ENCODE results near the gene CIAPIN1.
A peak's percentile ranks its signal among the peaks of the same experiment; 100 is the strongest.

CIAPIN1 gene

DNA sequence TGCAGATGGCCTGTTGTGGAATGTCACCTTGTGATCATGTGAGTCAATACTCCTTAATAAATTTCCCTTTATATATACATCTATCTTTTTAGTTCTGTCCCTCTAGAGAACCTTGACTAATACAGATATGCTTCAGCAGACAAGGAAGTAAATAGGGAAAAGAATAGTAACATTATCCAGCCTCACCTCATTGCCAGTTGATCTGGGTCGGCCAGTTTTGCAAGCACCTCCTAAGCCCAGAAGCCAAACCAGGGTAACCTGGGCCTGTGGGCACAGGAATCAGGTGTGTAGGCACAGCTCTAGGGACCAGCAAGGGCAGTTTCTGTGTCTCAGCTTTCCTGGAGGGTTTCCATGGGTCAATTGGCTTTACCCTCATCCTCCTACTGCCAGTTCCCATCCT lies 54.5 kb downstream of the CIAPIN1 start:
- no peak for TF ChIP-seq GATA1 (IDR thresholded peaks at IDR 0.05; ENCODE audit: low read depth, low read length)
- no peak for DNase-seq

DNA sequence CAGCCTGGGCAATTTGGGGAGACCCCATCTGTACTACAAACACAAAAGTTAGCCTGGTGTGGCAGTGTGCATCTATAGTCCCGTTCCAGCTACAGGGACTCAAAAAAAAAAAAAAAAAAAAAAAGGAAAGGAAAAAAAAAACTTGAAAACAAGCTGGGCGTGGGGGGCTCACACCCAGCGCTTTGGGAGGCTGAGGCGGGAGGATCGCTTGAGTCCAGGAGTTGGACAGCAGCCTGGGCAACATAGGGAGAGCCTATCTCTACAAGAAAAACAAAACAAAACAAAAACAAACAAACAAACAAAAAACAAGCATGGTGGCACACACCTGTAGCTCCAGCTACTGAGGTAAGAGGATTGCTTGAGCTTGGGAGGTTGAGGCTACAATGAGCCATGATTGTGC lies 55.5 kb downstream of the CIAPIN1 start:
- TF ChIP-seq GATA1 (IDR thresholded peaks at IDR 0.05; ENCODE audit: low read depth, low read length) (no peak), POLR2A (IDR thresholded peaks at IDR 0.05; ENCODE audit: low read length) (no peak)

DNA sequence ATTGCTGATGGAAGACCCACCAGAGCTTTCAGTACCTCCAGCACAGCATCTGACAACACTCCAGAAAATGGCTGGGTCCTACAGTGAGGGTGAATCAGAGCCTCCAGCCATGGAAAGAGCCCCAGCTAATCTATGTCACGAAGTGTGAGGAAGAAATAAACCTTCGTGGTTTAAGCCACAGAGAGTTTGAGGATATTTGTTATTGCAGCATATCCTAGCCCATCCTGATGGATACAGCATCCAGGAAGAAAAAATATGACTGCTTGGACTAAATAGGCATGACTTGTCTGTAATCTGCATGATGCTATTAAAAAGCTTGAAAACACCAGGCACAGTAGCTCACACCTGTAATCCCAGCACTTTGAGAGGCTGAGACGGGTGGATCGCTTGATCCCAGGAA lies 55.9 kb downstream of the CIAPIN1 start:
- TF ChIP-seq GATA1 (IDR thresholded peaks at IDR 0.05; ENCODE audit: low read depth, low read length) (no peak), POLR2A (IDR thresholded peaks at IDR 0.05; ENCODE audit: low read length) (no peak)
- DNase-seq = no peak

More for the DNA sequence above, 55.5 kb downstream of the CIAPIN1 start:
- no peak for DNase-seq

DNA sequence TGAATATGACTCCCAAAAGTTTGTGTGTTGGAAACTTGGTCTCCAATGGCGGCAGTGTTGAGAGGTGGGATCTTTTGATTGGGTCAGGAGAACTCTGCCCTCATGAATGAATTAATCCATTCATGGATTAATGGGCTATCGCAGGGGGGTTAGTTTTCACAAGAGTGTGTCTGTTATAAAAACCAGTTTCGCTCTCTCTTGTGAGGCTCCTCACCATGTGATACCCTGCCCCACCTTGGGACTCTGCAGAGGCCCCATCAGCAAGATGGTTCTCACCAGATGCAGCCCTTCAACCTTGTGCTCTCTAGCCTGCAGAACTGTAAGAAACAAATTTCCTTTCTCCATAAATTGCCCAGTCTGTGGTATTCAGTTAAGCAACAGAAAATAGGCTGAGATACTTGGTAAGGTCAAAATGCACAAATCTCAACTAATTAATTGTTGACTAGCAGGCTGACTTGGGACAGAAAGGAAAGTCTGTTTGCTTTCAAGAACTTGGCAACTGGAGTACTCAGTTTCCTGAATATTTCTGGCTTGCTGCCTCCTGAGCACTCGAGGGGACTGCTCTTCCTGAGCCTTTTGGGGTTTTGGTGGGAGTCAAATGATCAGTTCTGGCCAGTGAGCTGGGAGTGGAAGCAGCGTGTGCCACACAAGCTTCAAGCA lies 56.4 kb downstream of the CIAPIN1 start:
- no peak for DNase-seq
- TF ChIP-seq POLR2A (IDR thresholded peaks at IDR 0.05; ENCODE audit: low read length) (no peak), GATA1 (IDR thresholded peaks at IDR 0.05; ENCODE audit: low read depth, low read length) (no peak)

DNA sequence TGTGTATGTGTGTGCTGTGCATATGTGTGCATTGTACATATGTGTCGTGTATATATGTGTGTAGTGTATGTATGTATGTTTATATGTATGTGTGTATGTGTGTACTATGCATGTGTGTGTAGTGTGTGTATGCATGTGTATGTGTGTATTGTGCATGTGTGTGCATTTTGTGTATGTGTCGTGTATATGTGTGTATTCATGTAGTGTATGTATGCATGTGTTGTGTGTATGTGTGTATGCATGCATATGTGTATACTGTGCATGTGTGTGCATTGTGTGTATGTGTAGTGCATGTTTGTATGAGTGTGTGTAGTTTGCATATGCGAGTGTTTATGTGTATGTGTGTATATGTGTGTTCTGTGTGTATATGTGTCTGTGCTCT lies 58.1 kb downstream of the CIAPIN1 start:
- TF ChIP-seq GATA1 (IDR thresholded peaks at IDR 0.05; ENCODE audit: low read depth, low read length) (no peak), POLR2A (IDR thresholded peaks at IDR 0.05; ENCODE audit: low read length) (no peak)
- no peak for DNase-seq

DNA sequence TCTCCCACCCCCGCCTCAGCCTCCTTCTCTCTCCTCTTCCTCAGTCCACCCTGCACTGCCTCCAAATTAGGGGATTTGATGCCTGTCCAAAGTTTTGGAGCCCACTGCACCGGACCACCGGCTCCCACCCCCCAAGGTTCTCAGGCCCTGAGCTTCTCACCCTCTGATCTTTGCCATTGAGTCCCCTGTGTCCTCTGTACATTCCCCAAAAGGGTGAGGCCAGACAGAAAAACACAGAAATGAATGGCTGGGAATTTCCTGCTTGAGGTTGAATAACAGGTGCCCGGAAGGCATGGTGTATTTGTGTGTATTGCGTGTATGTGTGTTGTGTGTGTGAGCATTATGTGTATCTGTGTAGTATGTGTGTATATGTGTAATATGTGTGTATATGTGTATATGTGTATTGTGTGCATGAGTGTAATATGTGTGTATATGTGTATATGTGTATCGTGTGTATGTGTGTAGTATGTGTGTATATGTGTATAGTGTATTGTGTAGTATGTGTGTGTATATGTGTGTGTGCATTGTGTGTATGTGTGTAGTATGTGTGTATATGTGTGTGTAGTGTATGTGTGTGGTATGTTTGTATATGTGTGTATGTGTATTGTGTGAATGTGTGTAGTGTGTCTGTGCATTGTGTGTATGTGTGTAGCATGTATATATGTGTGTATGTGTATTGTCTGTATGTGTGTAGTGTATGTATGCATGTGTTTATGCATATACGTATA lies 58.7 kb downstream of the CIAPIN1 start:
- DNase-seq = no peak
- TF ChIP-seq GATA1 (IDR thresholded peaks at IDR 0.05; ENCODE audit: low read depth, low read length) = no peak
- TF ChIP-seq POLR2A (IDR thresholded peaks at IDR 0.05; ENCODE audit: low read length) = no peak

DNA sequence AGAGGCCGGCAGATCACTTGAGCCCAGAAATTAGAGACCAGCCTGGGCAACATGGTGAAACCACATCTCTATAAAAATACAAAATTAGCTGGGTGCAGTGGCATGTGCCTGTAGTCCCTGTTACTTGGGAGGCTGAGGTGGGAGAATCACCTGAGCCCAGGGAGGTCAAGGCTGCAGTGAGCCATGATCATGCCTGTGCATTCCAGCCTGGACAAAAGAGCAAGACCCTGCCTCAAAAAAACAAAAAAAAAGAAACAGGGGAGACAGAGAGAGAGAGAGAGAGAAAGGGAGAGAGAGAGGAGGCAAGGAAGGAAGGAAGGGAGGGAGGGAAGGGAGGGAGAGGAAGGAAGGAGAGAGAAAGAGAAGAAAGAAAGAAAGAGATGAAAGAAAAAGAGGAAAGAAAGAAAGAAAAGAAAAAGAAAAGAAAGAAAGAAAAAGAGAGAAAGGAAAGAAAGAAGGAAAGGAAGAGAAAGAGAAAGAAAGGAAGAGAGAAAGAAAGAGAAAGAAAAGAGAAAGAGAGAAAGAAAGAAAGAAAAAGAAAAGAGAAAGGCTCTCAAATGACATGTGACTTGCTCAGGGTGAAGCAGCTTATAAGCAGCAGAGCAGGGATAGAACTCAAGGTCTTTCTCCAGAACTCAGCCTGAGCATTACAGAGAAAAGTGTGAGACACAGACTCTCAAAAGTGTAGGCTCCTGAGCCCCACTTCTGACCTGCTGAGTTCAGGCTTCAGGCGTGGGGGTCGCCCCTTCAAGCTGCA lies 59.4 kb downstream of the CIAPIN1 start:
- TF ChIP-seq POLR2A (IDR thresholded peaks at IDR 0.05; ENCODE audit: low read length) (no peak), GATA1 (IDR thresholded peaks at IDR 0.05; ENCODE audit: low read depth, low read length) (no peak)
- no peak for DNase-seq

DNA sequence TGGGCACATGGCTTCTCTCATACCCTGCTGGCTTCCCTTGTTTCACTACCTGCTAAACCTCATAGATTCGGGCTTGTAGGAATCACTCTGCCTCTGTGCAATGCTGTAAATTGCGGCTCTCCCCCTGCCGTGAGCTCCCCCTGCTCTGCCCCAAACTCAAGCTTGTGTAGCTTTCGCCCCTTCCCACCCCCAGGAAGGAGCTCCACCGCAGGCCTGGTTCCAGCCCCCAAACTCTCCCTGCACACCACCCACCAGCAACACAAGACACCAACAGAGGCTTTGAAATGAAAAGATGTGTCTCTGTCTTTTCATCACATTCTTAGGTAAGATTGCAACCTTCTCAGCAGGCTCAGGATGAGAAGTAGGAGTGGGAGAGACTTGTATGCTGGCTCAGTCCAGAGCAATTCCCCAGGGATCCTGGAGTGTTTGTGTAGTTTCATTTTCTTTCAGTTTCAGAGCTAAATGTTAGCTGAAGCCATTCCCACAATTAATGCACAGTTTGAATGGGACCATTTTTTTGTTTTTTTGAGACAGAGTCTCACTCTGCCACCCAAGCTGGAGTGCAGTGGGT lies 60.7 kb downstream of the CIAPIN1 start:
- TF ChIP-seq GATA1 (IDR thresholded peaks at IDR 0.05; ENCODE audit: low read depth, low read length) (no peak), POLR2A (IDR thresholded peaks at IDR 0.05; ENCODE audit: low read length) (no peak)
- no peak for DNase-seq

DNA sequence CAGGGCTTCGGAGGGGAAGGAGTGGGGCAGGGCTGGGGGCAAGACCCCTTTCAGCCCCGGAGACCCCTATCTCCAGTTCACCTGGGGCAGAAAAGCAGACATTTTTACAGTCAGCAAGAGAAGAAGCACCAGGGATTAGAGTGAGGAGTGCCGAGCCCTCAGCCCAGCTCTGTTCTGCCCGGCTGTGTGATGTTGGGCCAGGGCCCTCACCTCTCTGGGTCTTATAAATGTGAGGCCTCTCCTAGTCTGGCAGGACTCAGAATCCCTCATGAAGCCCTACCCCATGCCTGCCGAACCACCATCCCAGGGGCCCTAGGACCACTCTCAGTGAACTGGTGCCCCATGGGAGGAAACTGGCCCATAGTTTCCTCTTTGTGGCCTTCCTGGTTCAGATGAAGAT lies 62.1 kb downstream of the CIAPIN1 start:
- TF ChIP-seq GATA1 (IDR thresholded peaks at IDR 0.05; ENCODE audit: low read depth, low read length) (no peak), POLR2A (IDR thresholded peaks at IDR 0.05; ENCODE audit: low read length) (no peak)
- DNase-seq = no peak

DNA sequence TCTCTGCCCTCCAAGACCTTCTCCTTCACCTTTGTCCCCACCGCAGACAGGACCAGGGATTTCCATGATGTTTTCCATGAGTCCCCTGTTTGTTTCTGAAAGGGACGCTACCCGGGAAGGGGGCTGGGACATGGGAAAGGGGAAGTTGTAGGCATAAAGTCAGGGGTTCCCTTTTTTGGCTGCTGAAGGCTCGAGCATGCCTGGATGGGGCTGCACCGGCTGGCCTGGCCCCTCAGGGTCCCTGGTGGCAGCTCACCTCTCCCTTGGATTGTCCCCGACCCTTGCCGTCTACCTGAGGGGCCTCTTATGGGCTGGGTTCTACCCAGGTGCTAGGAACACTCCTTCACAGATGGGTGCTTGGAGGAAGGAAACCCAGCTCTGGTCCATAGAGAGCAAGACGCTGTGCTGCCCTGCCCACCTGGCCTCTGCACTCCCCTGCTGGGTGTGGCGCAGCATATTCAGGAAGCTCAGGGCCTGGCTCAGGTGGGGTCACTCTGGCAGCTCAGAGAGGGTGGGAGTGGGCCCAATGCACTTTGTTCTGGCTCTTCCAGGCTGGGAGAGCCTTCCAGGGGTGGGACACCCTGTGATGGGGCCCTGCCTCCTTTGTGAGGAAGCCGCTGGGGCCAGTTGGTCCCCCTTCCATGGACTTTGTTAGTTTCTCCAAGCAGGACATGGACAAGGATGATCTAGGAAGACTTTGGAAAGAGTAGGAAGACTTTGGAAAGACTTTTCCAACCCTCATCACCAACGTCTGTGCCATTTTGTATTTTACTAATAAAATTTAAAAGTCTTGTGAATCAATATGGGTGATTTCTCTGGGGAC lies 62.7 kb downstream of the CIAPIN1 start:
- DNase-seq = no peak
- TF ChIP-seq POLR2A (IDR thresholded peaks at IDR 0.05; ENCODE audit: low read length) = no peak

DNA sequence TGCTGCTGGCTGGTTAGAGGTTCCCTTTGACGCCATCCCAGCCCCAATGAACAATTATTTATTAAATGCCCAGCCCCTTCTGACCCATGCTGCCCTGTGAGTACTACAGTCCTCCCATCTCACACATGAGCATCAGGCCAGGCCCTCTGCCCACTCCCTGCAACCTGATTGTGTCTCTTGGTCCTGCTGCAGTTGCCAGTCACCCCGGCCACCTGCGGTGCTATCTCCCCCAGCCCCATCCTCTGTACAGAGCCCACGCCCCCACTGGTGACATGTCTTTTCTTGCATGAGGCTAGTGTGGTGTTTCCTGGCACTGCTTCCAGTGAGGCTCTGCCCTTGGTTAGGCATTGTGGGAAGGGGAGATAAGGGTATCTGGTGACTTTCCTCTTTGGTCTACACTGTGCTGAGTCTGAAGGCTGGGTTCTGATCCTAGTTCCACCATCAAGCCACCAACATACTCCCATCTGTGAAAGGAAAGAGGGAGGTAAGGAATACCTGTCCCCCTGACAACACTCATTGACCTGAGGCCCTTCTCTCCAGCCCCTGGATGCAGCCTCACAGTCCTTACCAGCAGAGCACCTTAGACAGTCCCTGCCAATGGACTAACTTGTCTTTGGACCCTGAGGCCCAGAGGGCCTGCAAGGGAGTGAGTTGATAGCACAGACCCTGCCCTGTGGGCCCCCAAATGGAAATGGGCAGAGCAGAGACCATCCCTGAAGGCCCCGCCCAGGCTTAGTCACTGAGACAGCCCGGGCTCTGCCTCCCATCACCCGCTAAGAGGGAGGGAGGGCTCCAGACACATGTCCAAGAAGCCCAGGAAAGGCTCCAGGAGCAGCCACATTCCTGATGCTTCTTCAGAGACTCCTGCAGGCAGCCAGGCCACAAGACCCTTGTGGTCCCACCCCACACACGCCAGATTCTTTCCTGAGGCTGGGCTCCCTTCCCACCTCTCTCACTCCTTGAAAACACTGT lies 63.6 kb downstream of the CIAPIN1 start:
- TF ChIP-seq GATA1 (IDR thresholded peaks at IDR 0.05; ENCODE audit: low read depth, low read length) (no peak), POLR2A (IDR thresholded peaks at IDR 0.05; ENCODE audit: low read length) (no peak)
- DNase-seq = peak; percentile 59

DNA sequence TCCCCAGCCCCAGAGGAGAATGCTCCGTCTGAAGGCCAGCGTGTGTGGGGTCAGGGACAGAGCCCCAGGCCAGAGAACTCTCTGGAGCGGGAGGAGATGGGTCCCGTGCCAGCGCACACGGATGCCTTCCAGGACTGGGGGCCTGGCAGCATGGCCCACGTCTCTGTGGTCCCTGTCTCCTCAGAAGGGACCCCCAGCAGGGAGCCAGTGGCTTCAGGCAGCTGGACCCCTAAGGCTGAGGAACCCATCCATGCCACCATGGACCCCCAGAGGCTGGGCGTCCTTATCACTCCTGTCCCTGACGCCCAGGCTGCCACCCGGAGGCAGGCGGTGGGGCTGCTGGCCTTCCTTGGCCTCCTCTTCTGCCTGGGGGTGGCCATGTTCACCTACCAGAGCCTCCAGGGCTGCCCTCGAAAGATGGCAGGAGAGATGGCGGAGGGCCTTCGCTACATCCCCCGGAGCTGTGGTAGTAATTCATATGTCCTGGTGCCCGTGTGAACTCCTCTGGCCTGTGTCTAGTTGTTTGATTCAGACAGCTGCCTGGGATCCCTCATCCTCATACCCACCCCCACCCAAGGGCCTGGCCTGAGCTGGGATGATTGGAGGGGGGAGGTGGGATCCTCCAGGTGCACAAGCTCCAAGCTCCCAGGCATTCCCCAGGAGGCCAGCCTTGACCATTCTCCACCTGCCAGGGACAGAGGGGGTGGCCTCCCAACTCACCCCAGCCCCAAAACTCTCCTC lies 64.5 kb downstream of the CIAPIN1 start:
- DNase-seq = peak in 1 of 2 experiments; percentile 4
- TF ChIP-seq GATA1 (IDR thresholded peaks at IDR 0.05; ENCODE audit: low read depth, low read length) (no peak), POLR2A (IDR thresholded peaks at IDR 0.05; ENCODE audit: low read length) (no peak)
